Panc1 (cell line): ENCODE results near the gene BASP1. TPM values are rescaled to one million over a fixed set of nuclear protein-coding genes. Genes with fewer than 3 reads are reported as not detected.

ENCODE experiments used
- ATAC-seq: fragments of 200-7000 bp; cut with Tn5 transposase; 2 replicates; pipeline ENCODE4 v1.9.1; 2020; ENCODE audit warnings: mild to moderate bottlenecking, moderate library complexity
- BruUV-seq: library from RNA; stranded (reverse); fragments of 400-500 nt; replicated peaks from 2 replicates; lab custom pipeline; 2021; lab: Mats Ljungman, UMichigan
- CTCF ChIA-PET: fragments of 300-600 bp; sonication (Branson Sonifier 250); formaldehyde crosslinking; loops from one replicate; lab custom pipeline; 2022; ENCODE audit warnings: antibody characterized with exemption; lab: Charles Lee
- POLR2A ChIA-PET: fragments of 300-600 bp; sonication (Branson Sonifier 250); formaldehyde crosslinking; loops from one replicate; lab custom pipeline; 2022; ENCODE audit warnings: antibody characterized with exemption; lab: Charles Lee
- DNase-seq: peaks from one replicate; pipeline ENCODE4 v3.0.0-alpha.2; 2010; ENCODE audit warnings: low read depth, low spot score
- H3K27ac ChIP-seq: 2 replicates; pipeline ENCODE4 v1.5.1; 2011; ENCODE audit warnings: mild to moderate bottlenecking, low read length, inconsistent platforms
- H3K27me3 ChIP-seq: fragments of 200-500 bp; sonication (Bioruptor generic); 2 replicates; pipeline ENCODE4 v1.6.0; 2014; ENCODE audit warnings: low read length, inconsistent platforms; ENCODE audit not compliant: control insufficient read depth, insufficient read depth
- H3K36me3 ChIP-seq: fragments of 200-500 bp; sonication (Bioruptor generic); 2 replicates; pipeline ENCODE4 v1.5.1; 2014; ENCODE audit warnings: inconsistent platforms, mild to moderate bottlenecking, low read length, moderate library complexity; ENCODE audit not compliant: control insufficient read depth, insufficient read depth
- H3K4me1 ChIP-seq: 2 replicates; pipeline ENCODE4 v1.5.1; 2011; ENCODE audit warnings: inconsistent platforms, mild to moderate bottlenecking, low read length, moderate library complexity; ENCODE audit not compliant: control insufficient read depth, insufficient read depth
- H3K4me3 ChIP-seq, 2 experiments: 2 replicates each; pipeline ENCODE4 v1.5.1; 2011 to 2012; ENCODE audit warnings: low read depth in 2 of 2, low read length in 2 of 2, mild to moderate bottlenecking in 2 of 2, inconsistent platforms in 1 of 2, moderate library complexity in 1 of 2
- H3K9me3 ChIP-seq: fragments of 200-500 bp; sonication (Bioruptor generic); 2 replicates; pipeline ENCODE4 v1.5.1; 2014; ENCODE audit warnings: low read depth, mild to moderate bottlenecking, inconsistent platforms, low read length, moderate library complexity; ENCODE audit not compliant: control insufficient read depth, insufficient read depth
- CTCF ChIP-seq: fragments of 450-650 bp; IDR thresholded peaks from 2 replicates; pipeline ENCODE4 v1.5.1; 2017; ENCODE audit warnings: mild to moderate bottlenecking
- POLR2AphosphoS5 ChIP-seq: IDR thresholded peaks from 2 replicates; pipeline ENCODE4 v1.6.1; 2012; ENCODE audit warnings: mild to moderate bottlenecking, low read depth, low read length, moderate library complexity
- REST ChIP-seq, 2 experiments: IDR thresholded peaks; 2 replicates each; pipeline ENCODE4 v1.6.1; 2011 to 2012; ENCODE audit warnings: low read depth in 2 of 2, control low read depth in 1 of 2, low read length in 1 of 2, mild to moderate bottlenecking in 1 of 2, moderate library complexity in 1 of 2; ENCODE audit not compliant: insufficient read depth in 1 of 2
- SIN3A ChIP-seq: IDR thresholded peaks from 2 replicates; pipeline ENCODE4 v1.6.1; 2012; ENCODE audit warnings: low read depth, mild to moderate bottlenecking, low read length, moderate library complexity, borderline replicate concordance; ENCODE audit not compliant: insufficient read depth
- TCF7L2 ChIP-seq: IDR thresholded peaks from 2 replicates; pipeline ENCODE4 v1.6.1; 2011; ENCODE audit warnings: mild to moderate bottlenecking, low read depth, low read length, inconsistent platforms
- in situ Hi-C: cut with HindIII; loops from 2 replicates; pipeline ENCODE4 v1.10.0; 2016; ENCODE audit warnings: low sequenced_read_pairs, low pct_unique_long_range_greater_than_20kb
- intact Hi-C: fragments of 100-400 bp; cut with micrococcal nuclease; formaldehyde crosslinking; loops from one replicate; pipeline ENCODE4 v1.10.0; 2022; ENCODE audit not compliant: unreplicated experiment
- total RNA-seq: library from RNA; stranded (reverse); gene quantifications from one replicate; pipeline ENCODE4 v1.2.1, GENCODE V29; 2021; ENCODE audit not compliant: unreplicated experiment

BASP1 gene
- total RNA-seq, 1 experiment from 2014 or later = 217 TPM

GRCh38 chr5:17206021-17206420 is 11.4 kb upstream of the BASP1 start:
- intact Hi-C loops (no loop called here), in situ Hi-C loops (loop anchor here (25.0 kb wide), 1 partner anchor 1081 kb away; no protein-coding TSS in a partner anchor)
- peaks cover 2% of the 10 kb centered on the region; the same call in 1 of the 2 replicates for H3K4me1 ChIP-seq
- no peaks in the 10 kb centered on the region for H3K36me3 ChIP-seq
- no peak overlapping the region for H3K27ac ChIP-seq
- no peak overlapping the region for H3K4me3 ChIP-seq
- POLR2A ChIA-PET = no interaction called here
- CTCF ChIA-PET = no interaction called here
- no peak for TF ChIP-seq SIN3A
- no peak for TF ChIP-seq CTCF
- no peak for TF ChIP-seq TCF7L2
- no peak for TF ChIP-seq REST (IDR thresholded peaks at IDR 0.05; ENCODE audit: insufficient read depth in 1 of 2, low read depth in 2 of 2, low read length in 1 of 2)
- TF ChIP-seq POLR2AphosphoS5 = no peak
- no TSS peak for BruUV-seq
- ATAC-seq = no peak
- H3K9me3 ChIP-seq = no peaks in the 10 kb centered on the region
- H3K27me3 ChIP-seq = no peaks in the 10 kb centered on the region
- no peak for DNase-seq

GRCh38 chr5:17212191-17212590 is 5.2 kb upstream of the BASP1 start:
- H3K4me1 ChIP-seq = peaks cover 23% of the 10 kb centered on the region
- H3K27ac ChIP-seq = no peak overlapping the region
- POLR2A ChIA-PET = no interaction called here
- CTCF ChIA-PET = no interaction called here
- DNase-seq (no peak), ATAC-seq (no peak)
- intact Hi-C loops (loop anchor here (5.0 to 10.0 kb wide), 2 partner anchors 903 to 1085 kb away; no protein-coding TSS in a partner anchor), in situ Hi-C loops (loop anchor here (25.0 kb wide), 1 partner anchor 1075 kb away; no protein-coding TSS in a partner anchor)
- H3K9me3 ChIP-seq = no peaks in the 10 kb centered on the region
- no TSS peak for BruUV-seq
- no peaks in the 10 kb centered on the region for H3K27me3 ChIP-seq
- no peaks in the 10 kb centered on the region for H3K36me3 ChIP-seq
- no peak overlapping the region for H3K4me3 ChIP-seq
- TF ChIP-seq REST (IDR thresholded peaks at IDR 0.05; ENCODE audit: insufficient read depth in 1 of 2, low read depth in 2 of 2, low read length in 1 of 2) (no peak), SIN3A (no peak), TCF7L2 (no peak), CTCF (no peak), POLR2AphosphoS5 (no peak)
